NCI-H1694 (cell line): Measurements from ENCODE around the gene SRGAP3.

Experiments used
- DNase-seq: peaks from one replicate; lab custom pipeline; 2025; lab: John Stamatoyannopoulos, UW

The SRGAP3 gene

DNA sequence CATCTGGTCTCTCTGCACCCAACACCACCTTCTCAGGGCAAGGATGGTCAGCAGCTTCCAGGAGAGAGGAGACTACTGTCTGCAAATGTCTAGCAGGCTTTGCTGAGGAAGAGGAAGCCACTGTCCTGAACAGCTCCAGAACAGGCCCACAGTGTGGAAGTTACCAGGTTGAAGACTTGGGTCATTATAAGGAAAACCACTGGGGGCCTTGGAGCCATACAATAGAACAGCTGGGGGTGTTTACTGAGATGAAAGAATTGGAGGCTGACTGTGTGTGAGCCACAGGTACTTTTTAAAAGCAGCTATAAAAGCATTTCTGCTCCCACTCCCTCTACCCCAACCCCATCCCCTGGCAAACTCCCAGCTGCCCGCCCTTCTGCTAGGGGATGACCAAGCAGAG is 24.2 kb downstream of the SRGAP3 start:
- no peak for DNase-seq

DNA sequence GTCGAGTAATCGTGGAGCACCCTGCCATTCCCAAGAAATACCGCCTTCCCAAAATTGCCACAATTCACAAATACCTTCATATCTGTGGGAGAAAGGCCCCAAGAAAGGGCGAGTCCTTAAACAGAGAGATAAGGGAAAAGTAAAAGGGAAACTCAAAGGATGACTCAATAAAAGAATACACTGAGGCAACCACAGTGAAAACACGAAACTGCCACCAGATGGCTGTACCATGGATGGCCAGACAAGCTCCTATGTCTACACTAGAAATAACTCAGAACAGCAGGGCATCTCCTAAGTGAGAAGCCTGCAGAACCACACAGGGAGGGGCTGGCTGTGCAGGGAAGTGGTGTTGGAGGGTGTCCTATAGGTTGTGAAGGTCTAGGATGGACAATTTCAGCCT is 25.0 kb downstream of the SRGAP3 start:
- no peak for DNase-seq

- no peak for DNase-seq
Measured at GRCh38 chr3:9223672-9224071, 25.8 kb downstream of the SRGAP3 start.

DNA sequence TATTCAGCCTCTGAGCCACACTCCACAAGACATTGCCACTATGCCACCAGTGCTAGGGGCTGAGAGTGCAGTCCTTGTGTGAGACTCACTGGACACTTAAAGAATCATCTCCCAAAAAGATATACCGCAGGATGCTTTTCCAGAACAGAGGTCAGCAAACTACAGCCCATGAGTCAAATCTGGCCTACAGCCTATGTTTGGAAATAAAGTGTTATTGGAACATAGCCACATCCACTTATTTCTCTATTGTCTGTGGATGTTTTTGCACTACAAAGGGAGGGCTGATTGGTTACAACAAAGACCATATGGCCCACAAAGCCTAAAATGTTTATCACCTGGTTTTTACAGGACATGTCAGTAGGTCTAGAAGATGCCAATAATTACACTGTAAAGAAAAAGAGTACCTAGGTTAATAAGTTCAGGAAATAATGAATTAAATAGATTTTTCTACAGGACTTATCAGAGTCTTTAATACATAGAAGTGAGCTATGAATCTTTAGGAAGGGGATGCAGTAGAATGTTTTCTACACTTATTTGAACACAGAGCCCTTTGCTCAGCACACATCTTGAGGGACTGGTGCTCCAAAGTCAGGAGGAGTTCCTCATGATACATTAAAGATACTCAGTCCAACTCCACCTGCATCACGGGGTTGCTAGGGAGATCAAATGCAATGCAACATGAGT is 26.3 kb downstream of the SRGAP3 start:
- DNase-seq: no peak

GRCh38 chr3:9222049-9222448 is 27.4 kb downstream of the SRGAP3 start:
- DNase-seq: no peak

DNA sequence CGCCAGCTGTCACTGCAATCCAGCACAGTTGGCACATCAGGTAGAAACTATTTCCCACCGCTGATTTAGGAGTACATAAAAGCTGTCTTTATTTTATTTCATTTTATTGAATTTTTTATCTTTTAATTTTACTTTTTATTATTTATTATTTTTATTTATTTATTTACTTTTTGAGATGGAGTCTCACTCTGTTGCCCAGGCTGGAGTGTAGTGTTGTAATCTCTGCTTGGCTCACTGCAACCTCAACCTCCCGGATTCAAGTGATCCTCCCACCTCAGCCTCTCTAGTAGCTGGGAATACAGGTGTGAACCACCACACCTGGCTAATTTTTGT is 31.0 kb downstream of the SRGAP3 start:
- DNase-seq: no peak

DNA sequence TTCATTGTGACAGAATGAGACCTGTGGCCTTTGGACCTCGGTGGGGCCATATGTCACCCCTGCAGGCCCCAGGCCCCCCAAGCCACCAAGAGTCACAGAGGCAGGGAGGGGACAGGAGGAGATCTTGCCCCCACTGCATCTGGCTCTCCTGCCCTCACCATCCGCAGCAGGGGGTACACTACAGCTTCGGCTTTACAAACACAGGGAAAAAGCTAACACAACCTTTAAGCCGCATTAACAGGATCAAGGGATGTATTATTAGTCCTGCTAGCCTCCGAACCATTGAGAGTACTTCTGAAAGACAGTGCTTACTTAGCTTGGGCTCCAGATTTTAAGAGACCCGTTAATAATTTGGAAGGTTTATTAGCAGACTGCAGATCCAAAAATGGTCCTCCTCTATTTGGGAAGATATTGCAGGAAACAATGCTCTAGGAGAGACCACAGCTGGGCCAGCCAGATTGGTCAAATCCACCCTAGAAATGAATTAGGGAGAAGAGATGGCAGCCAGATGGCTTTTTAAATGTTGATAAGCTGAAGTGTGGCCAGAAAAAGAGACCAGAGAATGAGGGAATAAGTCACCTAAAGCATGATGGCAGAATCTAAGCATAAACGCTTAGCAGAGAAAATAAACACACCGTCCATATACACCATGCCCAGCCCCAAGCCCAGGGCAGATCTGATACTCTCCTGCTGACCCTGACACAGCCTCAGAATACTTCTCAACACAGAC is 31.5 kb downstream of the SRGAP3 start:
- DNase-seq: peak; percentile 9

- DNase-seq: no peak
Measured at GRCh38 chr3:9216736-9217135, 32.7 kb downstream of the SRGAP3 start.

- DNase-seq: no peak
Measured at GRCh38 chr3:9214599-9214998, 34.8 kb downstream of the SRGAP3 start.

DNA sequence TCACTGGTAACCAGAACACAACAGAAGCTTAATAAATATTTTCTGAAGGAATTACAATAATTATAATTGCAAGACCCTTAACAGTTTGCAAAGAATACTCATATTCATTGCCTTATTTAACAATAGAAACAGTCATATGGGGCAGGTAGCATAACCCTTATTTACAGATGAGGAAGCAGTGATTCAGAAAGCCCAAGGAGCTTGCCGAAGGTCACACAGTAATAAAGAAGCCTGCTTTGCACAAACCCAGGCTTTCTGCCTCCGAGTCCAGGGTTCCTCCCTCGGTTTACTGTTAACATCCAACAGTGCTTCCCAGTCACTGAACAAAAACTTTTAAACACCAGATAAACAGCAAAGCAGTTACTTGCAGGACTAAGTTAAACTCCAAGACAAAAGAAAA is 35.3 kb downstream of the SRGAP3 start:
- DNase-seq: no peak

GRCh38 chr3:9213019-9213634 is 36.3 kb downstream of the SRGAP3 start:
- DNase-seq: no peak

DNA sequence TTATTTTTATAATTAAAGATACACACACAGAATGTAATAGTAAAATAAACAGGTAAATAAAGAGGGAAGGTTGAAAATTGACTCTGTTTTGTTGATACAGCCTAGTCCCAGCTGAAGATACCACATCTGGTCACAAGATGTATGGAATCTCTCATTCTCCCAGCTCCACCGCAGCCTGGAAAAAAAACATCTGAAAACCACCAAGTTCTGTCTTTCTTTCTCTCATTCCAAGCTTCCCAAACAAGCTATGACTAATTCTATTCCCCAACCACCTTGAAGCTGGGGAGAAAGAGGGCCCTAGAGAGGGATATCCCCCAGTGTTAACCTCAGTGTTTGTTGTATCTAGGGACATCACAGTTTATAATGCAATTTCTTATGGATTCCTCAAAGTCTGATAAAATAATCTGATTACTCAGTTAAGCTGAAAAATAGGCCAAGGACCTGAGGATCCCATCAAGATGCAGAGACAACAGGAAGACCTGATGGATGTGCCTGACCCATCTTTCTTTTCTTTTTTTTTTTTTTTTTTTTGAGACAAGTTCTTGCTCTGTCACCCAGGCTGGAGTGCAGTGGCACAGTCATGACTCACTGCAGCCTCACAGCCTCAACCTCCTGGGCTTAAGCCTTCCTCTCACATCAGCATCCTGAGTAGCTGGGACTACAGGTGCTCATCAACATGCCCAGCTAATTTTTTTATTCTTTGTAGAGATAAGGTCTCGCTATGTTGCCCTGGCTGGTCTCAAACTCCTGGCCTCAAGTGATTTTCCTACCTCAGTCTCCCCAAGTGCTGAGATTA is 38.1 kb downstream of the SRGAP3 start:
- no peak for DNase-seq

DNA sequence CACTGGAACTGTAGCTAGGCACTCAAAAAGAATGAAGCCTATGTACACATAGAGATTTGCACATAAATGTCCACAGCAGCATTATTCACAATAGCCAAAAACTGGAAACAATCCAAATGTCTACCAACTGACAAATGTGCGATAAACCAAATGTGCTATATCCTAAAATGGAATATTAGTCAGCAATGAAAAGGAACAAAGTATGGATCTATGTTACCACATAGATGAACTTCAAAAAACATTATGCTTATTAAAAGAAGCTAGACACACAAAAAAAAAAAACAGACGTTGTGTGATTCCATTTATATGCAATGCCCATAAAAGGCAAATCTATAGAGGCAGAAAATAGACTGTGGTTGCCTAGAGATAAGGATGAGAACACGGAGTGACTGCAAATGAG is 39.7 kb downstream of the SRGAP3 start:
- no peak for DNase-seq

- DNase-seq: no peak
Measured at GRCh38 chr3:9208605-9209152, 40.8 kb downstream of the SRGAP3 start.

DNA sequence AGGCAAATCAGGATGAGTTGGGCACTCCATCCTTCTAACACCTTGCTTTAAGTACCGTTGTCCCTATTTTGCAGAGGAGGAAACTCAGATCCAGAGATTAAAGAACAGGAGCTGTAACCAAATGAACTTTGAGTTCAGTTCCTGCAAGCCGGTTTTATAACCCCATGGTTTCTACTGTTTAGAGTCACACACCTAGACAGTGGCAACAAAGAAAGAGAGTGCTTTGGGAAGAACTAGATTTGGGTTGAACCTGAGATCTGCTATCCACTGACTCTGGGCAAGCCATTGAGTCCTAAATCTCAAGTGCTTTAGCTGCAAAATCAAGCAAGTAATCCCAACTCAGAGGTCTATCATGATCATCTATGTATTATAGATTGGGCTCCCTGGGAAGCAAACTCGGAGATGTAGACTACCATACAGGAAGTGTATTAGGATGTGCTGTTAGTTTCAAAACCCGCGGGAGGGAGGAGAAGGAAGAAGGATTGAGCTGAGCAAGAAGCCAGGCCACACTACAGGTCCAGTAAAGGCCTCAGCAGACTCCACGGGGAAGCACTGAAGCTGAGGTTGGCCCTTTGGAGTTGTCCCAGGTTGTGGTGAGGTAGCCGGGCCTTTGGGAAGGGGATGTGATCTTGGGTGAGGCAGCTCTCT is 42.2 kb downstream of the SRGAP3 start:
- no peak for DNase-seq

- no peak for DNase-seq
Measured at GRCh38 chr3:9206287-9206686, 43.2 kb downstream of the SRGAP3 start.

- DNase-seq: no peak
Measured at GRCh38 chr3:9205345-9206143, 43.9 kb downstream of the SRGAP3 start.

- no peak for DNase-seq
Measured at GRCh38 chr3:9204253-9204992, 45.0 kb downstream of the SRGAP3 start.

- no peak for DNase-seq
Measured at GRCh38 chr3:9203317-9203716, 46.1 kb downstream of the SRGAP3 start.

DNA sequence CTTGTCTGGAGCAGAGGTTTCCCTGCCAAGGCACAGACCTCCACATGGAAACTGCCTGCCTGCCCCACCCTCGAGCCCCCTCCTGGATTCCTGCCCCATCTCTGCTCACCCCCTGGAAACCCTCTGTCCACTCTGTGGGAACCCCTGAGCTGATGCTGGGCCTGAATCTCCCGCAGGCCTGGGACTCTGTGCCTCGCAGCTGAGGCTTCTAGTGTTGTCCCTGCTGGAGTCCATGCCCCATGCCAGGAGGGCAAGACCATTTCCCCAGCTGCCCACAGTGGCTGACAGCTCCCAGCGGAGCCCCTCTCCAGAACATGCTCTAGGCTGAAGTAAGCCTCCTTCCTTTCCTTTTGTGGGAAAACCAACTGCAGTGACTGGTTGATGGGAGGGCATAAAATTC is 46.9 kb downstream of the SRGAP3 start:
- DNase-seq: no peak
